HG03342 (cell line): ENCODE results near the gene TRIM25.

ENCODE experiments used
- ATAC-seq: cut with Tn5 transposase; IDR thresholded peaks from one replicate; pipeline ENCODE4 v1.9.1; 2021; ENCODE audit warnings: mild to moderate bottlenecking, moderate library complexity; ENCODE audit not compliant: unreplicated experiment

The TRIM25 gene

GRCh38 chr17:56896968-56897359 is 16.9 kb downstream of the TRIM25 start:
- no peak for ATAC-seq

GRCh38 chr17:56896217-56896967 is 17.5 kb downstream of the TRIM25 start:
- no peak for ATAC-seq

GRCh38 chr17:56894859-56895455 is 18.9 kb downstream of the TRIM25 start:
- ATAC-seq = no peak

GRCh38 chr17:56893503-56893902 is 20.3 kb downstream of the TRIM25 start:
- no peak for ATAC-seq

- ATAC-seq = no peak
These were observed 21.5 kb downstream of the TRIM25 start for GRCh38 chr17:56892333-56892732.

GRCh38 chr17:56891751-56892150 is 22.1 kb downstream of the TRIM25 start:
- no peak for ATAC-seq

- ATAC-seq = no peak
These were observed 22.8 kb downstream of the TRIM25 start for GRCh38 chr17:56890906-56891674.

GRCh38 chr17:56890390-56890789 is 23.5 kb downstream of the TRIM25 start:
- ATAC-seq = no peak

- ATAC-seq = no peak
These were observed 26.0 kb downstream of the TRIM25 start for GRCh38 chr17:56887552-56888467.

- no peak for ATAC-seq
These were observed 26.7 kb downstream of the TRIM25 start for GRCh38 chr17:56887105-56887504.

- no peak for ATAC-seq
These were observed 27.5 kb downstream of the TRIM25 start for GRCh38 chr17:56886288-56886731.

GRCh38 chr17:56885312-56885657 is 28.6 kb downstream of the TRIM25 start:
- ATAC-seq = no peak

GRCh38 chr17:56884483-56885311 is 29.2 kb downstream of the TRIM25 start:
- ATAC-seq = no peak

- ATAC-seq = no peak
These were observed 30.2 kb downstream of the TRIM25 start for GRCh38 chr17:56883616-56884015.

- ATAC-seq = no peak
These were observed 32.1 kb downstream of the TRIM25 start for GRCh38 chr17:56881685-56882295.

GRCh38 chr17:56880571-56880970 is 33.3 kb downstream of the TRIM25 start:
- no peak for ATAC-seq

- no peak for ATAC-seq
These were observed 33.7 kb downstream of the TRIM25 start for GRCh38 chr17:56880133-56880532.

GRCh38 chr17:56879280-56879679 is 34.6 kb downstream of the TRIM25 start:
- ATAC-seq = no peak

GRCh38 chr17:56876766-56877179 is 37.1 kb downstream of the TRIM25 start:
- no peak for ATAC-seq
